MM.1S (cell line): ENCODE data around the gene ALPP.

ENCODE experiments used
- EZH2 ChIP-seq: fragments of 300-600 bp; sonication (generic); optimal IDR thresholded peaks from 2 replicates; pipeline ENCODE3; 2017; ENCODE audit warnings: low read depth, mild to moderate bottlenecking, antibody characterized with exemption, low read length, mixed read lengths
- TF ChIP-seq, protein P1 (sequence below): fragments of 300-600 bp; sonication (generic); IDR thresholded peaks from 2 replicates; pipeline ENCODE4 v1.5.1; 2016; ENCODE audit warnings: antibody characterized with exemption, low read length, mixed read lengths

DNA sequence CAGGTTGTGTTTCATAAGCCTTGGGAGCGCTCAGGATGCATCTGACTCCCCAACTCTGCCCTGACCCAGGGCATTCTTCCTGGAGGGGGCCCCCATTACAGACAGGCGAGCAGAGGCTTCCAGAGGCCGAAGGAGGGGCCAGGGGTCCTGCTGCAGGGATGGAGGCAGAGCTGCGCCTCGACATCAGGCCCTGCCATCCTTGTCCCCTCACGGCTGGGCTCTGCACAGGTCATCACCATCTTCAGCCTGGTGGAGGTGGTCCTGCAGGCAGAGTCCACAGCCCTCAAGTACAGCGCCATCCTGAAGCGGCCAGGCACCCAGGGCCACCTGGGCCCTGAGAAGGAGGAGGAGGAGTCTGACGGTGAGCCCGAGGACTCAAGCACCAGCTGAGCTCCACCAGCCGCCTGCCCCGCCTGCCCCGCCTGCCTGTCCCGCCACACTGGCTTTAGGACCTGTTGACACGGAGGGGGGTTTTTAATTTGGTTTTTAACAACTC, 42.3 kb upstream of the ALPP start:
- TF ChIP-seq EZH2 = no peak
- TF ChIP-seq, protein P1, sequence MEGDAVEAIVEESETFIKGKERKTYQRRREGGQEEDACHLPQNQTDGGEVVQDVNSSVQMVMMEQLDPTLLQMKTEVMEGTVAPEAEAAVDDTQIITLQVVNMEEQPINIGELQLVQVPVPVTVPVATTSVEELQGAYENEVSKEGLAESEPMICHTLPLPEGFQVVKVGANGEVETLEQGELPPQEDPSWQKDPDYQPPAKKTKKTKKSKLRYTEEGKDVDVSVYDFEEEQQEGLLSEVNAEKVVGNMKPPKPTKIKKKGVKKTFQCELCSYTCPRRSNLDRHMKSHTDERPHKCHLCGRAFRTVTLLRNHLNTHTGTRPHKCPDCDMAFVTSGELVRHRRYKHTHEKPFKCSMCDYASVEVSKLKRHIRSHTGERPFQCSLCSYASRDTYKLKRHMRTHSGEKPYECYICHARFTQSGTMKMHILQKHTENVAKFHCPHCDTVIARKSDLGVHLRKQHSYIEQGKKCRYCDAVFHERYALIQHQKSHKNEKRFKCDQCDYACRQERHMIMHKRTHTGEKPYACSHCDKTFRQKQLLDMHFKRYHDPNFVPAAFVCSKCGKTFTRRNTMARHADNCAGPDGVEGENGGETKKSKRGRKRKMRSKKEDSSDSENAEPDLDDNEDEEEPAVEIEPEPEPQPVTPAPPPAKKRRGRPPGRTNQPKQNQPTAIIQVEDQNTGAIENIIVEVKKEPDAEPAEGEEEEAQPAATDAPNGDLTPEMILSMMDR = no peak
